HG02970 (cell line): ENCODE data around the gene RNF150.

Source experiments
- ATAC-seq: cut with Tn5 transposase; IDR thresholded peaks from one replicate; pipeline ENCODE4 v1.9.1; 2021; ENCODE audit warnings: mild to moderate bottlenecking, moderate library complexity, moderate number of reproducible peaks; ENCODE audit not compliant: unreplicated experiment, low FRiP score

RNF150 gene

GRCh38 chr4:140932501-140933045 is 200.7 kb downstream of the RNF150 start:
- no peak for ATAC-seq

- ATAC-seq: no peak
Measured at GRCh38 chr4:140931911-140932310, 201.4 kb downstream of the RNF150 start.

GRCh38 chr4:140930557-140930956 is 202.7 kb downstream of the RNF150 start:
- no peak for ATAC-seq

DNA sequence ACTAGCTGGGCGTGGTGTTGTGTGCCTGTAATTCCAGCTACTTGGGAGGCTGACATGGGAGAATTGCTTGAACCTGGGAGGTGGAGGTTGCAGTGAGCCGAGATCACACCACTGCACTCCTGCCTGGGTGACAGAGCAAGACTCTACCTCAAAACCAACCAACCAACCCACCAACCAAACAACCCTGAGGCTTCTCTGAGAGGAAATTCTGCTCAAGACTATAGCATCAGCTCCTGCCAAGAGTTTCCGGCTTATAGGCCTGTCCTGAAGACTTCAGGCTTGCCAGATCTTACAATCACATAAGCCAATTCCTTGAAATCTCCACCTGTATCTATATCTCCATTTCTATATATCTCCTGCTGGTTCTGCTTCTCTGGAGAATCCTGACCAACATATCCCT is 203.3 kb downstream of the RNF150 start:
- ATAC-seq: no peak

GRCh38 chr4:140928880-140929279 is 204.4 kb downstream of the RNF150 start:
- ATAC-seq: no peak

DNA sequence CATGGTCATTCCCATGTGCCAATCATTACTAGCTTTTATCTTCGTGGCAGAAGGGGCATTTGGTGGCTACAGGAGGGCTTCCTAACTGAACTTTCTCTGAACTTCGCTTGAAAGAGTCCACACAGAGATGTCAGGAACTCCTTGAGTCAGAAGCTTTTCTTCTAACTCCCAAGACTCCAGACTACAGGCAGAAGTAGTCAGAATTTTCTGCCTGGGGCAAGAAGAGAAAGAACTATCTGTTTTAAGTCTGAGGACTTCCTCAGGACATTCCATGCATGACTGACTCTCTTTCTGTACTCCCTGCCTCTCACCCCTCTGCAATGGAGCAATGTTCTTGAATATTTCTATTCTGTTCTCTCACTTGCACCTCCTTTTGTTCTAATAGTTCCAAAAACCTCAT is 206.6 kb downstream of the RNF150 start:
- ATAC-seq: no peak

GRCh38 chr4:140925417-140925816 is 207.9 kb downstream of the RNF150 start:
- ATAC-seq: no peak

- no peak for ATAC-seq
Measured at GRCh38 chr4:140924761-140925392, 208.4 kb downstream of the RNF150 start.

DNA sequence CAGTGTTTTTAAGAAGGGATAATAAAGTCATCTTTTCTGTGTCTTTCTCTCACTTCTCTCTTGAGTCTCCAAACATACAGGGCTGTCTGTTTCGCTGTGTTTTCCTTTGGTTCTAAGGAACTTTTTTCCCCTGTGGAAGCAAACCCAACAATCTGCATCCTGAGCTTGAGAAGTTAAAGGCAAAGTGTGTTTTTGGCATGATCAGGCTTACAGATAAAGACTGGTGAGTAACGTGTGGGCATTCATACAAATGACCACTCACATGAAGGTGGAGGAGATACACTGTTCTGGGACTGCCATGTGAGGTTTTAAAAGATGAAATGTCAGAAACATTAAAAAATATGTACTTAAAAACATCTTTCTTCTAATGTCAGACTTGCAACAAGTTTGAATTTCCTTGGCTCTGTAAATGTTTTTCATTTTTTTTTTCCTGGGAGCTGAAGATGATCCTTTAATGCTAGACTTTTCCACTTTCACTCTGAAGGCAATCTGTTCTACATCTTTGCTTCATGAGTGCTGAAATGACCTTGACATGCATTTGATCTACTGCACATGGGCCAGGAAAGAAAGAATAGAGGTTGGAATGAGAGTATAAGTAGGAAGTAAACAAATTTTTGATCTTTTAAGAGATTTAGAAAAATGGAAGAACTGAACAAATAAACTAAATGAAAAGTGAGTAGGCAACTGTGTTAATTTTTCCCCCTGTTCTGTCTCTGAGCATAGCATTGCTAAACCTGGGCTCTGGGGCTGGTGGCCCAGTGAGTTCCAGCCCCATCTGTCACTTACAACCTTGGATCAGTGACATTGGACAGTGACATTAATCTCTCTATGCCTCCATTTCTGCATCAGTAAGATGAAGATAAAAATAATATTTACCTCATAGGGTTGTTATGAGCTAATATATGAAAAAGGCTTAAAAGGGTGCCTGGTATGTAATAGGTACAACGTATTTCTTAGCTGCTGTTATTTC is 226.0 kb downstream of the RNF150 start:
- no peak for ATAC-seq

- ATAC-seq: no peak
Measured at GRCh38 chr4:140904904-140905303, 228.4 kb downstream of the RNF150 start.

- no peak for ATAC-seq
Measured at GRCh38 chr4:140903522-140904475, 229.5 kb downstream of the RNF150 start.

DNA sequence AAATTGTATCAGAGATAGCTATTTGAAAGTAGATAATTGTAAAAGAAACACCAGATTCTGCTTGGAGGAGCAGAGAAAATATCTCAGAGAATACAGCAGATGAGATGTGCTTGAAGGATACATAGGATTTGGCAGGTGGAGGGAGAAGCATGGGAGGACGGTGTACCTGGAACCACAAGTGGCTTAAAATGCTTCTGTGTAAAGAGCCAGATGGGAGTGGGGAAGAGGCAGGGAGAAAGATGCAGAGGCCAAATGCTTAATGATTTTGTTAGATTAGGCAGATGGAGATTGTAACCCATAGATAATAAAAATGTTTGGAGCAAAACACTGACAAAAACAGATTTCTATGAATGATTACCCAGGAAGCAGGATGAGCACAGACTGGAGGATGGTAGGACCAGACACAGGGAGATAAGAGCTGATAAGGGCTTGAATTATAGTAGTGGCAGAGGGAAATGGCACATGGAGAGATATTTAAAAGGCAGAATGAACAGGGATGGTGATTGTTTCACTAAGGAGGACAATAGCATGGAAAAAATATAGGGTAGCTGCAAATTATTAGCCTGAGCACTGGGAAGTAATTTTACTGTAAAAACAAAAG is 231.4 kb downstream of the RNF150 start:
- ATAC-seq: no peak

- ATAC-seq: no peak
Measured at GRCh38 chr4:140893939-140894338, 239.3 kb downstream of the RNF150 start.

- no peak for ATAC-seq
Measured at GRCh38 chr4:140888054-140888453, 245.2 kb downstream of the RNF150 start.

- ATAC-seq: no peak
Measured at GRCh38 chr4:140887467-140887866, 245.8 kb downstream of the RNF150 start.

DNA sequence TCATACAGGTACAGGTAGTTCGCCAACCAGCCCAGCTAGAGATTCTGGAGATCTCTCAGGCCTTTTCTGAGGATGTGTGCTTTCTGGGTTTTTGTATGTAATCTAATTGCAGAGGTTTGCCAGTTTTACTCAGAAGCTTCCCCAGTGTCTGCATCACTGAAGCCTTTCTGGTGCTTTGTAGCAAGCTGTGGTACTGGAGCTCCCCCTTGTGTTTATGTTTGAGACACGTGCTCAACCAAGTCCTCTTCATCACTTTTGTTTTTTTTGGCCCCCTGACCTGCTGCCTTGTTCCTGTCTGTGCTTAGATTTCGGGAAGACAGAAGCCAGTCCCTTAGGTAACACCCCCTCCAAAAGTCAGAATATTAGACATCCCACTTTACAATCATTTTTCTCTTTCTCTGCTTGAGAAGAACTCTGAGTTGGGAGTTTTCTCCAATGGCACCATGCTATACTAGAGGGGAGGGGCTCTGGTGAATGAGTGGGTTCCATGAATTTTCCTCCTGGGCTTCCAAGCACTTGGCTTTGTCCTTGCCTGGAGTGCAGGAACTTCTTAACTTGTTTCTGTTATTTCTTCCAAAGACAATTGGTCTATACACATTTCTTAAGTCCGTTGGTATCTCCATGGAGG is 248.7 kb downstream of the RNF150 start:
- ATAC-seq: peak; percentile 75

DNA sequence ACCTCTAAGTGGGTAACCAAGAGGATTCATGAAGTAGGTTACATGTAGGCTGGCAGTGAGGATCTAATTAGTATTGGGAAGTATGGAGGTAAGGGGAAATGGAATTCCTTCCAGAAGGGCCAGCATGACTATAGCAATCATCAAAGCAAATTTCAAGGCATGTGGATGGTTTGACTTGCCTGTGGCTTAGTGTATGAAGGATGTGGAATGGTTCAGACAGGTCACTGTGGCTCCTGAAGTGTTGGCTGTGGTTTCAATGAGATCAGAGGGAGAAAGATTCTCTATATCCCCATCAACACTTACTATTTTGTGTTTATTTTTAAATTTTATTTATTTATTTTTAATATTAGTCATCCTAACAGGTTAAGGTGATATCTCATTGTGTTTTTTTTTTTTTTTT is 255.5 kb downstream of the RNF150 start:
- ATAC-seq: no peak

GRCh38 chr4:140876615-140877364 is 256.5 kb downstream of the RNF150 start:
- no peak for ATAC-seq
